DMS153 treated with DMSO at 0.1 percent for 48 hours (cell line): ENCODE measurements around the gene GRID2.
"Not testable (repeated sequence)": the region's sequence is repeated elsewhere in the genome, so short reads cannot be mapped to it uniquely, and the experiment has no call there.

Experiments used
- DNase-seq: peaks from one replicate; lab custom pipeline; 2025; ENCODE audit not compliant: unreplicated experiment; lab: John Stamatoyannopoulos, UW

The GRID2 gene

DNA sequence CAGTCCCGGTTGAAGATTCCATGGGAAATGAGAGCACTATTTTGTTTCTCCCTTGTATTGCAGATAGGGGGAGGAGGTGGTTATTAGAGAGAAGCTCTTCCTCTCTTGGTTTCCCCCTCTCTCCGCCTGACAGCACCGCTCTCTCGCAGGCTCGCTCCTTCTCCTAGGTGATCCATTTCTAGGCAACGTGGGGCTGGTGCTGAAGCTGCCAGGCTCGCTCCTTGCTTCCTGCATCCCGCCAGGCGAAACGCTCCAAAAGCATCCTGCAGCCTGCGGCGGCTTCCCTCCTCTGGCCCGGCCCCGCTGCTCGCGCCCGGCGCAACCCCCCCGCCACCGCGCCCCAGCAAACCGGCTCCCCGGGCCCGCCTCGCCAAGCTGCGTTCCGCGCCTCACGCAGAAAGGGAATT, at the start of gene GRID2:
TSS of gene GRID2 (plus strand) at position 346 of the 407 bp plus-strand sequence.
- no peak for DNase-seq

- no peak for DNase-seq
These were observed 49.6 kb upstream of the GRID2 start for GRCh38 chr4:92253986-92254671.

DNA sequence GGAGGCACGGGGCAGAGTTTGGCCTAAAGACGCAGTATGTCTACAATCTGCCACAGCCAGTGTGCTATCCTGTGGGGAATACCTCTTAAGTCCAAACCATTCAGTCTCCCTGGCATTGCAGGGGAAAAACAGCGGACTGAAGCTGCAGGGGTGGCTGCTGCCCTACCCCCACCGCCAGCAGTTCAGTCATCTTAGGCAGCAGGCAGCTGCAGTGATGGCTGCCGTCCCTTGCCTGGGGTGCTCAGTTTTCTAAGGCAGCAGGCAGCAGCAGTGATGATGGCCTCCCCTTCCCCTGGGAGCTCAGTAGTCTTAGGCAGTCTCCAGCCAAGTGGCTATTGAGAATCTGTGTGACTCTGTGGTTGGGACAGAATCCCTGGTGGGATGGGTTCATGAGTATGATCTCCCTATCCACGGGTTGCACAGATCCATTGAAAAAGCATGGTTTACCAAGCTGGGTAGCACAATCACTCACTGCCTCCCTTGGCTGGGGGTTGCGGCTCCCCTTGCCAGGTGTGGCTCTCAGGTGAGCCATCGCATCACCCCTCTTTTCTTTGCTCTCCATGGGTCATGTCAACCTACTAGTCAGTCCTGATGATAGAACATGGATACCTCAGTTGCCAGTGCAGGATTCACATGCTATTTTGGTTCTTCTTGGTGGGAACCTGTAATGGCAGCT, 48.9 kb upstream of the GRID2 start:
- DNase-seq: no peak

DNA sequence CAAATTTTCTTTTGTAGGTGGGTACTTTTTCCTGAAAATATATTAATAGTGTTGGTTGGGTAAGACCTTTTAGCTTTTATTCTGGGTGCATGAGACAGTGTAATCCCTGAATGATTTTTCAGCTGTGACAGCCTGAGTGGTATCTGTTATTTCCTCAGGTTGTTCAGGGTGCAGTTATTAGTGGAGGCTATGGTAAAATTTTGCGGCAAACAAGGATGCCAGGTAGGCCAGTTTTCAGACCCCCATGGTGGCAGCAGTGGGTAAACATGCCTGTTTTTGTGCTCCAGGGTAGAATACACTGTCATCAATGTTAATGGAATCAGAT, 47.9 kb upstream of the GRID2 start:
- no peak for DNase-seq

GRCh38 chr4:92257931-92258857, 45.6 kb upstream of the GRID2 start:
- DNase-seq: no peak

GRCh38 chr4:92261256-92261655, 42.5 kb upstream of the GRID2 start:
- no peak for DNase-seq

GRCh38 chr4:92262371-92262770, 41.4 kb upstream of the GRID2 start:
- no peak for DNase-seq

GRCh38 chr4:92263010-92263409, 40.8 kb upstream of the GRID2 start:
- DNase-seq: no peak

DNA sequence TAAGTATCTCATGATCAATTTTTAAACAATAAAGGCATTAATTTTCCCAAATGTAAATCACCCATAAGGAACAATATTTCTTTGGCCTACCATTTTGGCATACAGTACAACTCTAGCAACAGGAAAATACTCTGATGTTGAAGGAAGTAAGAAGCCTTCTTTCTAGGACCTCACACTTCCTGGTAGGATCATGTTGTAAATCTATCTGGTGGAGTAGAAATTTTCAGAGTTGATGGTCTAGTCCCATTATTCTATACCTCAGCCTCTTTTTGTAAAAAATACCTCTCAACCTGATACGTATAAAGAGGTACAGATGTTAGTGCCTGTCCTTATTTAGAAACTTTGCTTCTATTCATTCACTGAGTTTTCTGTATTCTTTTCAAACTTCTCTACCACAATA, 40.2 kb upstream of the GRID2 start:
- DNase-seq: no peak

- DNase-seq: no peak
These were observed 39.6 kb upstream of the GRID2 start for GRCh38 chr4:92264163-92264562.

GRCh38 chr4:92265021-92265420, 38.7 kb upstream of the GRID2 start:
- no peak for DNase-seq

- DNase-seq: no peak
These were observed 38.0 kb upstream of the GRID2 start for GRCh38 chr4:92265798-92266197.

GRCh38 chr4:92266521-92266920, 37.2 kb upstream of the GRID2 start:
- no peak for DNase-seq

GRCh38 chr4:92268642-92269041, 35.1 kb upstream of the GRID2 start:
- no peak for DNase-seq

- DNase-seq: no peak
These were observed 32.9 kb upstream of the GRID2 start for GRCh38 chr4:92270908-92271307.

DNA sequence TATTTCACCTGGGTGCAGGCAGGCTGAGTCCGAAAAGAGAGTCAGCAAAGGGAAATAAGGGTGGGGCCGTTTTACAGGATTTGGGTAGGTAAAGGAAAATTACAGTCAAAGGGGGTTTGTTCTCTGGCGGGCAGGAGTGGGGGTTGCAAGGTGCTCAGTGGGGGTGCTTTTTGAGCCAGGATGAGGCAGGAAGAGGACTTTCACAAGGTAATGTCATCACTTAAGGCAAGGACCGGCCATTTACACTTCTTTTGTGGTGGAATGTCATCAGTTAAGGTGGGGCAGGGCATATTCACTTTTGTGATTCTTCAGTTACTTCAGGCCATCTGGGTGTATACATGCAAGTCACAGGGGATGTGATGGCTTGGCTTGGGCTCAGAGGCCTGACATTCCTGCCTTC, 32.2 kb upstream of the GRID2 start:
- DNase-seq: not testable (repeated sequence)

GRCh38 chr4:92277057-92277881, 26.5 kb upstream of the GRID2 start:
- DNase-seq: not testable (repeated sequence)

GRCh38 chr4:92279296-92279695, 24.5 kb upstream of the GRID2 start:
- no peak for DNase-seq

DNA sequence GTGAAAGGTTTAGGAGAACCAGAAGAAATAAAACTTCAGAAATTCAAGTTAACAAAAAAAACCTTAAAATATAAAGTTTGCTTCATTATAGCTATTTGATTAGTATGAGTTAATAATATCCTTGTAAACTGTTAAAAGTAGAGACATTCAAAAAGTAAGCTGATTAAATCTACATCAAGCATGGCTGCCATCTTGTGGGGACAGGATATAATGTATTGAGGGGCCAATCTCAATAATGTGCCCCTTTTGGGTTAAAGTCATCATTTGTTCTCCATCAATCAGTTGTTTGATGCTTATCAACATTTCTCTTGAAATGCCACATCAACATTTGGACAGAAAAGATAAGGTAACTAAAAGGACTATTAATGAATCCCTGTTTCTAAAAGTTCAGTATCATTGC, 4.6 kb upstream of the GRID2 start:
- DNase-seq: no peak

DNA sequence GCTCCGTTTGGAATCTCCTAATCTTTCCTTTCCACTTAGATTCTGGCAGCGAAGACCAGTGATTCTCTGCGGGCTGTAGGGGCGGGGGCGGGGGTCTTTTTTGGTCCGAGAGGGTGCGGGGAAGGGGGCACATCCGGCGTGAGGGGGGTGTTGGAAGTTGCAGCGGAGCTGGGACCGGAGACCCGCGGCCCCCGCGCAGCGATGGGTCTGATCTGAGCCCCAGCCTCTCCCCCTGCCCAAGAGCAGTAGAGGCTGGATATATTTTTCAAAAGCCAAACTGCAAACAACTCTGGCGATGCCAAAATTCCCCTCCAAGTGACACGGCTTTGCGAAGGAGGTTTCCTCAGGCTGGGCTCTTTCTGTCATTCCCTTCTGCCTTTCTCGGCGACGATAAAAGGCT, 355 bp downstream of the GRID2 start:
- DNase-seq: no peak

DNA sequence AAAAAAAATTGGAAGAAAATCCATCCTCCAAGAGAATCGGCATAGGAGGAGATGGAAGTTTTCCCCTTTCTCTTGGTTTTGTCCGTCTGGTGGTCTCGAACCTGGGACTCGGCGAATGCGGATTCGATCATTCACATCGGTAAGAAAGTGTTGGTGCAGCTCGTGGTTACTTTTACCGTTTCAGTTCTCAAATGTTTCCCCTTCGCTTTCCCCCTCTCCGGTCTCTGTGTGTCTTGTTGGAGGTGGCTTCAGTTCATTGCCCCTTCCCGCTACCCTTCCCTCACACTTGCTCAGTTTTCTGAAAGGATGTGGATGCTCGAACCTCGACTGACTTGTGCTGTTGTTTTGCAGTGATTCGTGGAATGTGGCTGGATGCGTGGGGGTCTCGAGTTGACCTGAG, 840 bp downstream of the GRID2 start:
- DNase-seq: no peak
